ENCODE measurements around the gene MDM4.
A peak's percentile ranks its signal among the peaks of the same experiment; 100 is the strongest.

Gene MDM4

GRCh38 chr1:204506969-204507316 lies 9.3 kb upstream of the MDM4 start:
- no peak for TF ChIP-seq CTCF (IDR thresholded peaks at IDR 0.05; ENCODE audit: low read depth, low read length)
- peak overlapping the region; percentile 62 for H3K4me3 ChIP-seq (ENCODE audit: low read depth, low read length)

GRCh38 chr1:204507317-204508105 lies 8.7 kb upstream of the MDM4 start:
- peak overlapping the region; percentile 62 for H3K4me3 ChIP-seq (ENCODE audit: low read depth, low read length)
- no peak for TF ChIP-seq CTCF (IDR thresholded peaks at IDR 0.05; ENCODE audit: low read depth, low read length)

GRCh38 chr1:204509186-204509635 lies 7.0 kb upstream of the MDM4 start:
- TF ChIP-seq CTCF (IDR thresholded peaks at IDR 0.05; ENCODE audit: low read depth, low read length) = no peak
- no peak overlapping the region for H3K4me3 ChIP-seq (ENCODE audit: low read depth, low read length)

- H3K4me3 ChIP-seq (ENCODE audit: low read depth, low read length) = no peak overlapping the region
- no peak for TF ChIP-seq CTCF (IDR thresholded peaks at IDR 0.05; ENCODE audit: low read depth, low read length)
These were observed 4.8 kb upstream of the MDM4 start for GRCh38 chr1:204511366-204511765.

- H3K4me3 ChIP-seq (ENCODE audit: low read depth, low read length) = no peak overlapping the region
- TF ChIP-seq CTCF (IDR thresholded peaks at IDR 0.05; ENCODE audit: low read depth, low read length) = no peak
These were observed 3.0 kb upstream of the MDM4 start for GRCh38 chr1:204513117-204513716.

- H3K4me3 ChIP-seq (ENCODE audit: low read depth, low read length) = no peak overlapping the region
- TF ChIP-seq CTCF (IDR thresholded peaks at IDR 0.05; ENCODE audit: low read depth, low read length) = no peak
These were observed 1.4 kb upstream of the MDM4 start for GRCh38 chr1:204514828-204515227.

GRCh38 chr1:204517382-204517781 lies 1.2 kb downstream of the MDM4 start:
- H3K4me3 ChIP-seq (ENCODE audit: low read depth, low read length) = peak overlapping the region; percentile 89
